Naive B cell (primary cell): ENCODE measurements around the gene SMCO4. TPM values are rescaled to one million over a fixed set of nuclear protein-coding genes. Genes with fewer than 3 reads are reported as not detected.
"Not testable (repeated sequence)": the region's sequence is repeated elsewhere in the genome, so short reads cannot be mapped to it uniquely, and the experiment has no call there.

Source experiments
- ATAC-seq, 2 donors: fragments of 150-1000 bp; cut with Tn5 transposase; 2 replicates each; pipeline ENCODE4 v1.10.0; 2021; ENCODE audit warnings: low read depth in 2 of 2, mild to moderate bottlenecking in 2 of 2, moderate library complexity in 2 of 2
- DNase-seq: peaks from one replicate; pipeline ENCODE4 v3.0.0; 2022
- H3K27ac Mint-ChIP-seq, 6 donors: one replicate each; pipeline ENCODE4 v1.8.0; 2020 to 2022; ENCODE audit warnings: mild to moderate bottlenecking in 6 of 6, mixed read lengths in 6 of 6, moderate library complexity in 5 of 6, inconsistent platforms in 2 of 6
- H3K27me3 Mint-ChIP-seq, 3 donors: one replicate each; pipeline ENCODE4 v1.8.0; 2021 to 2022; ENCODE audit warnings: mixed read lengths in 3 of 3, mild to moderate bottlenecking in 1 of 3
- H3K36me3 Mint-ChIP-seq, 2 donors: one replicate each; pipeline ENCODE4 v1.8.0; 2020 to 2022; ENCODE audit warnings: mixed read lengths in 2 of 2, inconsistent platforms in 1 of 2, mild to moderate bottlenecking in 1 of 2
- H3K4me1 Mint-ChIP-seq, 3 donors: one replicate each; pipeline ENCODE4 v1.8.0; 2020 to 2022; ENCODE audit warnings: mixed read lengths in 3 of 3, inconsistent platforms in 1 of 3, mild to moderate bottlenecking in 1 of 3, moderate library complexity in 1 of 3
- H3K4me3 Mint-ChIP-seq, 8 donors: one replicate each; pipeline ENCODE4 v1.8.0; 2020 to 2022; ENCODE audit warnings: mild to moderate bottlenecking in 8 of 8, mixed read lengths in 8 of 8, moderate library complexity in 8 of 8, inconsistent platforms in 2 of 8
- H3K9me3 Mint-ChIP-seq, 7 donors: one replicate each; pipeline ENCODE4 v1.8.0; 2020 to 2022; ENCODE audit warnings: mixed read lengths in 7 of 7, mild to moderate bottlenecking in 5 of 7, inconsistent platforms in 2 of 7, moderate library complexity in 1 of 7
- polyA plus RNA-seq, 6 donors: library from polyadenylated mRNA; unstranded; fragments of 300-500 nt; fragmentation: Illumina TruSeq; gene quantifications; one replicate each; pipeline ENCODE4 v1.2.3, GENCODE V29; 2021; ENCODE audit warnings: low read depth in 6 of 6

Gene SMCO4
- polyA plus RNA-seq = 10 to 100 TPM in 1 of 6 donors, 1 to 10 TPM in 4, not detected in 1; 1.2 to 63.3 (median 2.7) TPM

- peak within 1 kb of the TSS; percentile 88 to 95 (median 92) for H3K4me3 Mint-ChIP-seq
- H3K9me3 Mint-ChIP-seq = no peaks in the 10 kb centered on the region
- no peaks in the 10 kb centered on the region for H3K36me3 Mint-ChIP-seq
- ATAC-seq = peak; percentile 75 to 80
- peak within 1 kb of the TSS in 4 of 6 donors; percentile 48 to 80 (median 61) for H3K27ac Mint-ChIP-seq
- H3K27me3 Mint-ChIP-seq = peaks cover 0 to 19% (median 17%) of the 10 kb centered on the region in 3 donors
- peaks cover 11 to 21% (median 20%) of the 10 kb centered on the region in 3 donors for H3K4me1 Mint-ChIP-seq
- peak; percentile 29 for DNase-seq
These were observed at the start of gene SMCO4 for GRCh38 chr11:93543292-93543977. TSS of gene SMCO4 (minus strand) at chr11:93543391. CDS start at chr11:93479189, 64,202 bp downstream.

GRCh38 chr11:93591247-93591898 lies 48.2 kb upstream of the SMCO4 start:
- H3K4me3 Mint-ChIP-seq = no peak overlapping the region
- H3K9me3 Mint-ChIP-seq = no peaks in the 10 kb centered on the region
- DNase-seq (no peak), ATAC-seq (no peak)
- no peaks in the 10 kb centered on the region for H3K4me1 Mint-ChIP-seq
- H3K27ac Mint-ChIP-seq = no peak overlapping the region
- H3K36me3 Mint-ChIP-seq = no peaks in the 10 kb centered on the region
- peaks cover 12 to 31% (median 22%) of the 10 kb centered on the region in 3 donors for H3K27me3 Mint-ChIP-seq

GRCh38 chr11:93589347-93589746 lies 46.2 kb upstream of the SMCO4 start:
- H3K4me3 Mint-ChIP-seq = no peak overlapping the region
- H3K9me3 Mint-ChIP-seq = no peaks in the 10 kb centered on the region
- no peak for DNase-seq
- H3K27me3 Mint-ChIP-seq = peaks cover 15 to 41% (median 30%) of the 10 kb centered on the region in 3 donors
- no peaks in the 10 kb centered on the region for H3K36me3 Mint-ChIP-seq
- H3K27ac Mint-ChIP-seq = no peak overlapping the region
- no peaks in the 10 kb centered on the region for H3K4me1 Mint-ChIP-seq
- no peak for ATAC-seq

- Mint-ChIP-seq H3K36me3 (no peaks in the 10 kb centered on the region), H3K4me1 (no peaks in the 10 kb centered on the region), H3K4me3 (no peak overlapping the region), H3K27ac (peak overlapping the region in 1 of 6 donors; percentile 22), H3K27me3 (peaks cover 24 to 49% (median 35%) of the 10 kb centered on the region in 3 donors), H3K9me3 (peaks cover 0 to under 1% (median 0%) of the 10 kb centered on the region in 7 donors)
- DNase-seq (no peak), ATAC-seq (no peak)
These were observed 44.8 kb upstream of the SMCO4 start for GRCh38 chr11:93587858-93588581.

- H3K27me3 Mint-ChIP-seq = peaks cover 30 to 49% (median 41%) of the 10 kb centered on the region in 3 donors
- not testable (repeated sequence) for DNase-seq, H3K4me3 Mint-ChIP-seq, H3K4me1 Mint-ChIP-seq, H3K9me3 Mint-ChIP-seq, H3K27ac Mint-ChIP-seq, H3K36me3 Mint-ChIP-seq, ATAC-seq
These were observed 44.2 kb upstream of the SMCO4 start for GRCh38 chr11:93587425-93587824.

- H3K27ac Mint-ChIP-seq = no peak overlapping the region
- ATAC-seq = no peak
- no peaks in the 10 kb centered on the region for H3K4me1 Mint-ChIP-seq
- peaks cover 0 to 9% (median 3%) of the 10 kb centered on the region in 7 donors for H3K9me3 Mint-ChIP-seq
- no peak for DNase-seq
- peaks cover 33 to 49% (median 47%) of the 10 kb centered on the region in 3 donors for H3K27me3 Mint-ChIP-seq
- no peak overlapping the region for H3K4me3 Mint-ChIP-seq
- H3K36me3 Mint-ChIP-seq = no peaks in the 10 kb centered on the region
These were observed 42.6 kb upstream of the SMCO4 start for GRCh38 chr11:93585758-93586157.

- ATAC-seq (no peak), DNase-seq (no peak)
- no peaks in the 10 kb centered on the region for H3K36me3 Mint-ChIP-seq
- no peaks in the 10 kb centered on the region for H3K4me1 Mint-ChIP-seq
- no peak overlapping the region for H3K4me3 Mint-ChIP-seq
- peaks cover 4 to 21% (median 10%) of the 10 kb centered on the region in 7 donors for H3K9me3 Mint-ChIP-seq
- H3K27ac Mint-ChIP-seq = no peak overlapping the region
- peaks cover 26 to 37% (median 35%) of the 10 kb centered on the region in 3 donors for H3K27me3 Mint-ChIP-seq
These were observed 40.3 kb upstream of the SMCO4 start for GRCh38 chr11:93583490-93583889.

- no peak for ATAC-seq
- H3K36me3 Mint-ChIP-seq = no peaks in the 10 kb centered on the region
- H3K9me3 Mint-ChIP-seq = peaks cover 4 to 26% (median 10%) of the 10 kb centered on the region in 7 donors
- H3K27ac Mint-ChIP-seq = no peak overlapping the region
- DNase-seq = no peak
- H3K4me1 Mint-ChIP-seq = no peaks in the 10 kb centered on the region
- no peak overlapping the region for H3K4me3 Mint-ChIP-seq
- peaks cover 19 to 22% (median 22%) of the 10 kb centered on the region in 3 donors for H3K27me3 Mint-ChIP-seq
These were observed 36.1 kb upstream of the SMCO4 start for GRCh38 chr11:93579187-93579751.

GRCh38 chr11:93577286-93577685 lies 34.1 kb upstream of the SMCO4 start:
- H3K4me3 Mint-ChIP-seq = no peak overlapping the region
- DNase-seq (no peak), ATAC-seq (no peak)
- no peak overlapping the region for H3K27ac Mint-ChIP-seq
- peaks cover 8 to 11% (median 9%) of the 10 kb centered on the region in 3 donors for H3K27me3 Mint-ChIP-seq
- H3K4me1 Mint-ChIP-seq = no peaks in the 10 kb centered on the region
- H3K36me3 Mint-ChIP-seq = no peaks in the 10 kb centered on the region
- H3K9me3 Mint-ChIP-seq = peaks cover 4 to 22% (median 10%) of the 10 kb centered on the region in 7 donors

GRCh38 chr11:93576870-93577269 lies 33.7 kb upstream of the SMCO4 start:
- peaks cover 7 to 11% (median 8%) of the 10 kb centered on the region in 3 donors for H3K27me3 Mint-ChIP-seq

GRCh38 chr11:93574638-93575220 lies 31.5 kb upstream of the SMCO4 start:
- H3K9me3 Mint-ChIP-seq = peaks cover 2 to 18% (median 8%) of the 10 kb centered on the region in 7 donors
- no peak overlapping the region for H3K27ac Mint-ChIP-seq
- no peaks in the 10 kb centered on the region for H3K4me1 Mint-ChIP-seq
- H3K4me3 Mint-ChIP-seq = no peak overlapping the region
- no peak for DNase-seq
- no peak for ATAC-seq
- peaks cover 0 to 11% (median 5%) of the 10 kb centered on the region in 3 donors for H3K27me3 Mint-ChIP-seq
- H3K36me3 Mint-ChIP-seq = no peaks in the 10 kb centered on the region

More at GRCh38 chr11:93576870-93577269, 33.7 kb upstream of the SMCO4 start:
- not testable (repeated sequence) for H3K4me1 Mint-ChIP-seq, ATAC-seq, H3K36me3 Mint-ChIP-seq, DNase-seq, H3K27ac Mint-ChIP-seq, H3K4me3 Mint-ChIP-seq
- H3K9me3 Mint-ChIP-seq = peaks cover 4 to 21% (median 10%) of the 10 kb centered on the region in 7 donors

GRCh38 chr11:93573184-93573583 lies 30.0 kb upstream of the SMCO4 start:
- DNase-seq = no peak
- Mint-ChIP-seq H3K4me1 (no peaks in the 10 kb centered on the region), H3K4me3 (no peak overlapping the region), H3K9me3 (peaks cover 0 to 5% (median 1%) of the 10 kb centered on the region in 7 donors), H3K27ac (no peak overlapping the region), H3K27me3 (peaks cover 5 to 11% (median 5%) of the 10 kb centered on the region in 3 donors), H3K36me3 (no peaks in the 10 kb centered on the region)
- ATAC-seq = no peak

- Mint-ChIP-seq H3K27me3 (peaks cover 5 to 11% (median 5%) of the 10 kb centered on the region in 3 donors), H3K36me3 (no peaks in the 10 kb centered on the region), H3K4me3 (no peak overlapping the region), H3K27ac (no peak overlapping the region), H3K4me1 (no peaks in the 10 kb centered on the region), H3K9me3 (peaks cover 0 to 3% (median 0%) of the 10 kb centered on the region in 7 donors)
- ATAC-seq (no peak), DNase-seq (no peak)
These were observed 29.4 kb upstream of the SMCO4 start for GRCh38 chr11:93572621-93573020.
